Left renal pelvis (tissue), 4 donors: ENCODE results near the gene SNRPD2. TPM values are rescaled to one million over a fixed set of nuclear protein-coding genes. Genes with fewer than 3 reads are reported as not detected.
"Not testable (repeated sequence)": the region's sequence is repeated elsewhere in the genome, so short reads cannot be mapped to it uniquely, and the experiment has no call there.

ENCODE experiments used
- DNase-seq, 4 donors: peaks; one replicate each; pipeline ENCODE4 v3.0.0-alpha.2; 2013; ENCODE audit warnings: low read depth in 4 of 4, low spot score in 3 of 4
- polyA plus RNA-seq, 4 donors: library from polyadenylated mRNA; unstranded; fragments of 120-200 nt; gene quantifications; one replicate each; pipeline ENCODE4 v1.2.1, GENCODE V29; 2013; ENCODE audit not compliant: insufficient read length in 4 of 4

The SNRPD2 gene
- polyA plus RNA-seq, 4 donors, result 276 to 346 (median 299) TPM

DNA sequence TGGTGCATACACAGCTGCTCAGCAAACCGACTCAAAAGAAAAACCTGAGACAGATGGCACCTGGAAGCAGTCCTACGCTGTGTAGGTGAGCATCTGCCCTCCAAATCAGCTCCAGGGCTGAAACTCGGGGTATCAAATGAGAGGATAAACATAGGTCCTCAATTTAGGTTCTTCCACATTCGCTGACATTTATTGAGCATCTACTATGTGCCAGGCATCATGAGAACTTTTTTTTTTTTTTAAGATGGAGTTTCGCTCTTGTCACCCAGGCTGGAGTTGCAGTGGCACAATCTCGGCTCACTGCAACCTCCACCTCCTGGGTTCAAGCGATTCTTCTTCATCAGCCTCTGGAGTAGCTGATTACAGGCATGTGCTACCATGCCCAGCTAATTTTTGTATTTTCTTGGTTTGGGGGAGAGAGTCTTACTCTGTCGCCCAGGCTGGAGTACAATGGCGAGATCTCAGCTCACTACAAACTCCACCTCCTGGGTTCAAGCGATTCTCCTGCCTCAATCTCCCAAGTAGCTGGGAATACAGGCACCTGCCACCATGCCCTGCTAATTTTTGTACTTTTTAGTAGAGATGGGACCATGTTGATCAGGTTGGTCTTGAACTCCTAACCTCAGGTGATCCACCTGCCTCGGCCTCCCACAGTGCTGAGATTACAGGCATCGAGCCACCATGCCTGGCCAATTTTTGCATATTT is 14.1 kb upstream of the SNRPD2 start:
- no peak for DNase-seq

DNA sequence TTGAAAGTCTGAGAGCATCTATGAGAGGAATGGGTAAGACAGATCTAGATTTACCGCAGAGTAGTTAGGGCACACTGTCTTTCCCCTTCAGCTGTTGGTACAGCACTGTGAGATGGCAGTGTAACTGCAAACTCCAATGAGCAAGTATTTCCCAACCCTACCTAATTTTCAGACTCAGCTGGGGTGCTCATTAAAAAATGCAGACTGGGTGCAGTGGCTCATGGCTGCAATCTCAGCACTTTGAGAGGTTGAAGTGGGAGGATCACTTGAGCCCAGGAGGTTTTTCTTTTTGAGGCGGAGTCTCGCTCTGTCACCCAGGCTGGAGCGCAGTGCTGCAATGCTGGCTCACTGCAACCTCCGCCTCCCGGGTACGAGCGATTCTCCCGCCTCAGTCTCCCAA is 13.4 kb upstream of the SNRPD2 start:
- no peak for DNase-seq

DNA sequence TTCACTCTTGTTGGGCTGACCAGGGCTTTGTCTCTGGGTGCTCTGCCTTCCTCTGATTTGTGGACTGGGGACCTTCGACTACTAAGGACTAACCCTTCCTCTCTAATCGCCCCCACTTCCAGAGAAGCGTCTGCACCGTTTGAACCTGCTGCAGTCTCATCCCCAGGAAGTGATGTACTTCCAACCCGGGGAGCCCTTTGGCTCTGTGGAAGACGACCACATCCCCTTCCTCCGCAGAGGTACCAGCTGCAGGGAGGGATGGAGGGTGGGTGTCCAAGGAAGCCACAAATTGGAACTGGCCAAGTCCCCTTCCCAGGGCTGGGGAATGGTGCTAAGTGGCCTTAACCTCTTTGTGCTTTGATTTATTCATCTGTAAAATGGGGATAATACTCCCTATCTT is 9.9 kb upstream of the SNRPD2 start:
- DNase-seq, result no peak

DNA sequence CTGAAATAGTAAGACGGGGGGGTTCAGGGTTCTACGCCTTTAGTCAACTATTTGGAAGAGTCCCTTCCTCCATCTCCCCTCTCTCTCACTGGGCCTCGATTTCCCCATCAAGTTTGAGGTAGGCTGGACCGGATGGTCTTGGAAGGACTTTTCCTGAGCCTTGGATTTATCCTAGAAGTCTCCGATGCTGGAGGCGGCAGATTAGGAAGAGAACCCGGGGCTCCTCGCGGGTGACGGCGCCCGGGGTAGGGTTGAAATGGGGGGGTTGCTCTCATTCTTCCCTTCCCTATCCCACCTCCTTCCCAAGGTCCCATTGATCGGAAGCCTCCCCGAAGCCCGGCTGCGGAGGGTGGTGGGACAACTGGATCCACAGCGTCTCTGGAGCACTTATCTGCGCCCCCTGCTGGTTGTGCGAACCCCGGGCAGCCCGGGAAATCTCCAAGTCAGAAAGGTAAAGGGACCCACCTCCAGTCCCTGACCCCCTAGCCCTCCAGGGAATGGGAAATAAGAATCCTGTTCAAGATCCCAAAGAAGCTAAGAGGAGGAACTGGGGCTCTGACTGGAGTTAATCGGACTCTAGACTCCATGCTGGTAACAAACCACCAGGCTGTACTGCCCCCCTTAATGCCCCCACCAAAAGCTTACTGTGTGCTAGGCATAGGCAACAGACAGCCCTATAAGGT is 1.5 kb upstream of the SNRPD2 start:
- no peak for DNase-seq

DNA sequence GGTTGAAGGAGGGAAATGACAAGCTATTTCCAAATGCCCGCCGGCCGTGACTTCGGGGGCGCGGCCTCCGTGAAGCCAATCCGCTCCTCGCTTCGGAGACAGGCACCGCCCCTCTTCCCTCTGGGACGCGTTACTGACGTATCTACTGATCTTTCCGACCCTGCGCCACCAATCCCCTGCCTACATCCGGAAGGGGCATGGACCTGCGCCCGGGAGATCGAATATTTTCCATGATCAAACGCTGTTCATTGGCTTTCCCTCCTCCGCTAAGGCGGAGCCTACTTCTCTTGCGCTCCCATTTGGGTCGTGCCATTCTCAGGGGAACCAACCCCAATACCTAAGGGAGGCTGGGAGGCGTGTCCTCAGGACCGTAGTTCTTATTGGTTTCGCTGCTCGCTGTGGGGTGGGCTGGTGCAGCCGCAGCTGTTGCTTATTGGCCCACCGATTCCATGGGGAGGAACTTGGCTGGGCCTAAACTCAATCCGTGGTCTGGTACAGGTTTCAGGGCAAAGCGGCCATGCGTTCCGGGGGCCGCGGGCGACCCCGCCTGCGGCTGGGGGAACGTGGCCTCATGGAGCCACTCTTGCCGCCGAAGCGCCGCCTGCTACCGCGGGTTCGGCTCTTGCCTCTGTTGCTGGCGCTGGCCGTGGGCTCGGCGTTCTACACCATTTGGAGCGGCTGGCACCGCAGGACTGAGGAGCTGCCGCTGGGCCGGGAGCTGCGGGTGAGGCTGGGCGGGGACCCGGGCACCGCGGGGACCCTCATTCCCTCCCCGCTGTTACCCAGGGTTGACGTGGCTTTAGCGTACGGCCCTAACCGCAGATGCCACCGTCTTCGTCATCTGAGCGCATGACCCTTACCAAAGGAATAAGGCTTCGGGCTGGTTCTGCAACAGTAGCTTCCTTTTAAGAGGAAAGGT is 693 bp upstream of the SNRPD2 start, which contains the start of gene QPCTL:
TSS of gene QPCTL (plus strand) at position 480 of the 919 bp plus-strand sequence. CDS start at position 518, 38 bp downstream.
- peak; percentile 93 to 97 (median 95) for DNase-seq

DNA sequence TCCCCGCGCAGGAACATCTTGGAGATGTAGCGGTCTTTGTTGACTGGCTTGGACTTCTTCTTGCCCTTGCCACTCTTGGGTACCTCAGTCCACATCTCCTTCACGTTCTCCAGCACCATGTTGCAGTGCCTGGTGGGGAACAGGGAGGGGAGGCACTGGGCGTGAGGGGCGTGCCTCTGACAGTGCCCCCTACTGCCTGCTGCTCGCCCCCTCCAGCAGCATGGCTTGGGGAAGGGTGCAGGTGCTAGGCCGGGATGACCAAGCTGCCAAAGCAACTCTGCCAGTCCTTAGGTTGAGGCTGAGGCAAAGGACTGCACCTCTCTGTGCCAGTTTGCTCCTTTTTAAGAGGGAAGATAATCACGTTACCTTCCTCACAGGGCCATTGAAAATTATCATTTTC is 4.2 kb downstream of the SNRPD2 start:
- no peak for DNase-seq

DNA sequence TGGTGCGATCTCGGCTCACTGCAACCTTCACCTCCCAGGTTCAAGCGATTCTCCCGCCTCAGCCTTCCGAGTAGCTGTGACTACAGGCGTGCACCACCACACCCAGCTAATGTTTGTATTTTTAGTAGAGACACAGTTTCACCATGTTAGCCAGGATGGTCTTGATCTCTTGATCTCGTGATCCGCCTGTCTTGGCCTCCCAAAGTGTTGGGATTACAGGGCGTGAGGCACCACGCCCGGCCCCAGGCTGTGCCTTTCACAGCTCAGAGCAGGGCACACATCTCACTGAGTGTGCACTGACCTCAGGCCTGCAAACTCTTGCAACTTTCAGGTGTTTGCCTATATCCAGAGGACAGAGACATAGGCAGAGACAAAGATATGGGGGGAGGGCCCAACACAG is 6.7 kb downstream of the SNRPD2 start:
- DNase-seq, result not testable (repeated sequence)

DNA sequence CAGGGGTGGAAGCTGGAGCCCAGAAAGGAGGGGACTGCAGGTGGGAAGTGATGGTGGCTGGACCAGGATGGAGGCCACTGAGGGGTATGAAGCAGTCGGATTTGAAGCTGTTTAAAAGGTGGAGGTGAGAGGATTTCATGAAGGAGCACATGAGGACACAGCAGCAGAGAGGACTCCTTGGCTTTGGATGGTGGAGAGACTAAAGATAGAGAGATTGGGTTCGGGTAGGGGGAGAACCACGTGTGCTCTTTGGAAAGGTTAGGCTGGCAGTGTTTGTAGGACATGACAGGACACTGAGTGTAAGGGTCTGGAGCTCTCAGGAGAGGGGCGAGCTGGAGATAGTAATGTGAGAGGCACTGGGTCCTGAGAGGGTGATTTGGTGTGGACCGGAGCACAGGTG is 8.8 kb downstream of the SNRPD2 start:
- DNase-seq, result no peak

DNA sequence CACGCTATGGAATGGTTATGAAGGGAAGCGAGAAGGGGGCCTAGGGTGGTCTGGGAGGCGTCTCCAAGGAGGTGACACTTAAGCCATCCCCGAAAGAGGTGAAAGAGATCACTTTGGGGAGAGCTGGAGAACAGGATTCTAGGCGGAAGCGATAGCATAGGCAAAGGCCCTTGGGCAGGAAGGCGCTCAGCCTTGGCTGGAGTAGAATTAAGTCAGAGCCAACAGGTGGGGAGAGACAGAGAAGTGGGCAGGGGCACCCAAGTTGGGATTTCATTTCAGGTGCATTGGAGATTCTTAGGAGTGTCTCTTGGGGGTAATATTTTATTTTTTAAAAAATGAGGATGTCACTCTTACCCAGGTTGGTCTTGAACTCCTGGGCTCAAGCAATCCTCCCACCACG is 9.6 kb downstream of the SNRPD2 start:
- no peak for DNase-seq

DNA sequence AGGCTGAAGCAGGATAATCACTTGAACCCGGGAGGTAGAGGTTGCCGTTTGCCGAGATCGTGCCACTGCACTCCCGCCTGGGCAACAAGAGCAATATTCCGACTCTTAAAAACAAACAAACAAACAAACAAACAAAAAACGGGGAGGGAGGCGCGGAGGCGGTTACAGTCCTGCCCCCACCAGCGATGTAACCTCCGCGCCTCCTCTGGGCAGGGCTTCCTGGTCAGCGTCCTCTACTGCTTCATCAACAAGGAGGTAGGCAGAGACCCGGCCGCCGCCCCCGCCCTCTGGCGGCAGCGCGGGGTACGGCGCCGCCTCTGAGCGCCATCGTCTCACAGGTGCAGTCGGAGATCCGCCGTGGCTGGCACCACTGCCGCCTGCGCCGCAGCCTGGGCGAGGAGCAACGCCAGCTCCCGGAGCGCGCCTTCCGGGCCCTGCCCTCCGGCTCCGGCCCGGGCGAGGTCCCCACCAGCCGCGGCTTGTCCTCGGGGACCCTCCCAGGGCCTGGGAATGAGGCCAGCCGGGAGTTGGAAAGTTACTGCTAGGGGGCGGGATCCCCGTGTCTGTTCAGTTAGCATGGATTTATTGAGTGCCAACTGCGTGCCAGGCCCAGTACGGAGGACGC is 10.2 kb downstream of the SNRPD2 start:
- DNase-seq, result peak in 1 of 4 donors; percentile 50

DNA sequence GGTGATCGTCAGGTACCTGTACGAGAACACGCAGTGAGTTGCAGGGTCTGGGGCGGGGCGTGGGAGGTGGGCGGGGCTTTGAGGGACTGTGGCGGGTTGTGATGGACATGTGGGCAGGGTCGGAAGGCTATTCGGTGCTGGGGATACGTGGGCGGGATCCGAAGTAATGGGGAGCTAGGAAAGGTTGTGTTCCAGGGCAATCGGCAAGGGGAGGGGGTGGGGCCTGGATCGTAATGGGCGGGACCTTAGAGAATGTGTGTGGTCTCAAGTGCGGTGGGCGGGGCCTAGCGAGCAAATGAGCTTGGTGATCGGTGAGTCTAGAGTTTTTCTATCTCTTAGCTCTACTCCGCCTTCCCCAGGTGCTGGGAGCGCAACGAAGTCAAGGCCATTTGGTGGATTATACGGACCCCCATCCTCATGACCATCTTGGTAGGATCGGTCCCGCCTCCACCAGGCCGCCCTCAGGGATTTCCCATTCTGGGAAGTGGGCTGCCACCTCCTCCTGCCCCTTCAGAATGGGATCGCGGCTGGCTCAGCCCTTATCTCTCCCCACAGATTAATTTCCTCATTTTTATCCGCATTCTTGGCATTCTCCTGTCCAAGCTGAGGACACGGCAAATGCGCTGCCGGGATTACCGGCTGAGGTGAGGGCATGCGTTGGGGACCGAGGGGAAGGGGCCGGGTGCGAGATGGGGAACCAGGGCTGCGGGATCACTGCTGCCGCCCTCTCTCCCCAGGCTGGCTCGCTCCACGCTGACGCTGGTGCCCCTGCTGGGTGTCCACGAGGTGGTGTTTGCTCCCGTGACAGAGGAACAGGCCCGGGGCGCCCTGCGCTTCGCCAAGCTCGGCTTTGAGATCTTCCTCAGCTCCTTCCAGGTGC is 14.2 kb downstream of the SNRPD2 start:
- DNase-seq, result peak in 2 of 4 donors; percentile 60 to 69

DNA sequence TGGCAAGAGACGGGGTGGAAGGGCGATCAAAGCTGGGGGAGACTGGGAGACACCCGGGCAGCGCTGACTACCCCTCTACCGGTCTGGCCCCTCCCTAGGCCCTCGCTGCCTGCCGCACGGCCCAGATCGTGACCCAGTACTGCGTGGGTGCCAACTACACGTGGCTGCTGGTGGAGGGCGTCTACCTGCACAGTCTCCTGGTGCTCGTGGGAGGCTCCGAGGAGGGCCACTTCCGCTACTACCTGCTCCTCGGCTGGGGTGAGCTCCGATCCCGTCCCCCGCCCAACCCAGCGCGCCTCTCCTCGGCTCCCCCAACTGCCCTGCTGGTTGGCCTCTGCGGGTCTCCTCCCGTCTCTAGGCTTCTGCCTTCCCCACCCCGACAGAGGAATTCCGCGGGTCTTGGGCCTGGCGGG is 14.9 kb downstream of the SNRPD2 start:
- no peak for DNase-seq

DNA sequence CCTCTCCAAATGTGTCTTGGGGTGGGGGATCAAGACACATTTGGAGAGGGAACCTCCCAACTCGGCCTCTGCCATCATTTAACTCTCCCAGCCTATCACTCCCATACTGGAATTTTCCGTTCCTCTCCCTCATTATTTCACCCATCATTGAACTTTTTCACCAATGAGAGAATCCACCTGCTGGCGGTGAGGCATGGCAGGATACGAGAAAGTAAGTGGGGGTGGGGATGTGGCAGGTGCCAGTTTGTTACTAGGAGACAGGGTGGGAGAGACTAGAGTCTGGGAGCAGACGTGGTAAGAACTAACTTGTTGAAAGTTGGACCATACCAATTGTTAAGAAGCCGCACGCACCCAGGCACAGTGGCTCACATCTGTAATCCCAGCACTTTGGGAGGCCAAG is 16.8 kb downstream of the SNRPD2 start:
- no peak for DNase-seq

DNA sequence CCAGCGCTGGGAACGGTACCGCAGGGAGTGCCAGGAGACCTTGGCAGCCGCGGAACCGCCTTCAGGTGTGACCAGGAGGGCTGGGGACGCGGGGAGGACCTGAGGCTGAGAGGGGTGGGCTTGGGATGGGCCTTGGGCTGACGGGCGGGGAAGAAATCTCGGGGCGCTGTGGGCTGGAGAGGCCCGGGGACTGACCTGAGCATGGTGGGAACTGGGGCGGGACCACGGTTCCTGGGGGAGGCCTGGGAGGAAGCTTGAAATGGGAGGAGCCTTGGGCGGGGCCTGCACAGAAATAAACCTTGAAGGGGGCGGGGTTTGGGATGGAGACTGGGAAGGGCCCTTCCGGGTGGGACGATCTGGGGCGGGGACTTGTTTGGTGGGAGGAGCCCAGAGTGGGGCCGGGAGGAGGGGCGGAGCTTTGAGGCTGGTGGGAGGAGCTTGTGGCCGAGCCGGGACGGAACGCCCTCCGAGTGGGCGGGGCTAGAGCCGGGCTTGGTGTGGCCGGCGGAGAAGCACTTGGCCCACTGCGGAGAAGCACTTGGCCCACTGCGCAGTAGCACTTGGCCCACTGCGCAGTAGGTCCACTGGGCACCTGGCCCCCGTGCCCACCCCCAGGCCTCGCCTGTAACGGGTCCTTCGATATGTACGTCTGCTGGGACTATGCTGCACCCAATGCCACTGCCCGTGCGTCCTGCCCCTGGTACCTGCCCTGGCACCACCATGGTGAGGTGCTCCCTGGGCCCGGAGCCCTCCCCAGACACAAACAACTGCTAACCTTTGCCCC is 20.9 kb downstream of the SNRPD2 start:
- no peak for DNase-seq

DNA sequence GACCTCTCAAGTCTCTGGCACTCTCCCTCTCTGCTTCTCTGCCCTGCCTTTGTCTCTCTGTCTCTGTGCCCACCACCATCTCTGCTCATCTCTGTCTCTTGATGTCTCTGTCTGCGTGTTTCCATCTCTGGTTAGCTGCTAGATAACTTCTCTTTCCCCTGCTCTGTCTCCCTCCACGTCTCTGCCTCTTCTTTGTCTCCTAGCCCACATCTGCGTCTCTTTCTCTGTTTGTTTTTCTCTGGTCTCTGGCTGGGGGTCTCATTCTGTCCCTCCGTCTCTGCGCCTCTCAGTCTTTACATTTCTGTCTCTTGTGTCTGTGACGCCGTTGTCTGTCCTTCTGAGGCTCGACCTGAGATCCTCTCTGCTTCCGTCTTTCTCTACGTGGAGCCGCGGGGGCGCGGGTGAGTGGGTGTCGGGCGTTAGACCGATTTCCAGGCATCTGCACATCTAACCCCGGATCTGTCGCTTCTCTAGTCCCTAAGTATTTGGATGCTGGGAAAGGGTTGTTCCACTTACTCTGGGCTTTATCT is 23.3 kb downstream of the SNRPD2 start:
- DNase-seq, result no peak

DNA sequence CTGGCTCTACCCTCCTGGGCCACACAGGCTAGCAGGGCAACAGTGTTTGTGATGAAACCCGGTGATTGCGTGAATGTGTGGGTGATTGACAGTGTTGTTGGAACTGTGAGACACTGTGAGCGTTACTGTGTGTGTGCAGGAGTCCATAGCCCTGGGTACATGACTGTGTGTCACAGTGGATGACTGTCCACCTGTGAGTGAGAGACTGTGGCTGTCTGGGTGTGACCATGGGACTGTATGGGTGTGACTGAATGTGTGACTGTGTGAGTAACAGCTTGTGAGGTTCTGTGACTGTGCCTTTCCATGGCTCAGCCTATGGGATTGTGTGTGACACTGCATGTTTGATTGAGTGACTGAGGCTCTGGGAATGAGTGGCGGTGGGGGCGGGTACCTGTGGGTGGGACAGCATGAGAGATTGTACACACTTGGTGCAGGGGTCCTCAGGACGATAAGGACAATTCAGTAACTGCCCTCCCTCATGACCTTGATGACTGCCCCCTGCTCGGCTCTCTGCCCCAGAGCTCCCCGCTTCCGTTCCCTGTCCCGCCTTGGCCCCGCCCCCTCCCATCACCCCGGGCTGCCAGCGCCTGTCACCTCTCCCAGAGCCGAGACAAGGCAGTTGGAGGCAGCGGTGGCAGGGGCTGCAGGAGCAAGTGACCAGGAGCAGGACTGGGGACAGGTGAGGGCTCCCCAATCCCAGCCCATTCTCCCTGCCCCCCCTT is 24.0 kb downstream of the SNRPD2 start, which contains the start of gene GIPR:
TSS of gene GIPR (plus strand) at position 602 of the 722 bp plus-strand sequence. CDS start 1,300 bp downstream, outside the sequence.
- DNase-seq, result no peak

DNA sequence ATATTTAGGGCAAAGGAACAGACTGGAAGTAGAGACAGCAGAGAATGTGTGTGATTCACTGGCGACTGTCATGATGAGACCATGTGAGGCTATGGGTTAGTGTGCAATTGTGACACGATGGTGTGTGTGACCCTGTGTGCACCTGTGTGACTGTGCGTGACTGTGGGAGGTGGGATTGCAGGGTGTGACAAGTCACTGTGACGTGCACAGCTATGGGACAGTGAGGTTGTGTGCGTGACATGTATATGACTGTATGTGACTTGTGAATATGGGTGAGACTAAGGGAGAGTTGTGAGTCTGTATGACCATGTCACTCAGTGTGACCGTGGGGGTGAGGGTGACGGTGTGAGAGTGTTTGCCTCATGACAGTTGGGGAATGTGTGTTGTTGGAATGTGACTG is 27.2 kb downstream of the SNRPD2 start:
- DNase-seq, result no peak

DNA sequence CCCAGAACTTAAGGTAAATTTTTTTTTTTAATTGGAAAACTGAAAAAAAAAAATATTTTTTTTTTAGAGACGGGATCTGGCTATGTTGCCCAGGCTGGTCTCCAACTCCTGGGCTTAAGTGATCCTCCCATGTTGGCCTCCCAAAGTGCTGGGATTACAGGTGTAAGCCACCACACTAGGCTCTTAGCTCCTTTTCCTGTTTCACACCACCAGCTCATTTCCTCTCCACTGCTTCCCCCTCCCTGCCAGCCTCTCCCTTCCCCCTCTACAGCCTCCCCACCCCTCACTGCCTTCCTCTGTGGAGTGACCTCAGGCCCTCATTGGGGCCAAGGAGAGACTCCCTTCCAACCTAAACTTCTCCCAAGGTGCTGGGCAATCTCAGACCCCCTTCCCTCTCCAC is 28.0 kb downstream of the SNRPD2 start:
- DNase-seq, result no peak
